Panc1 (cell line): Measurements from ENCODE around the gene SNX13.

ENCODE experiments used
- SIN3A ChIP-seq: IDR thresholded peaks from 2 replicates; pipeline ENCODE4 v1.6.1; 2012; ENCODE audit warnings: low read depth, mild to moderate bottlenecking, low read length, moderate library complexity, borderline replicate concordance; ENCODE audit not compliant: insufficient read depth
- TF ChIP-seq, protein P1 (sequence below): fragments of 450-650 bp; IDR thresholded peaks from 2 replicates; pipeline ENCODE4 v1.5.1; 2017; ENCODE audit warnings: mild to moderate bottlenecking

DNA sequence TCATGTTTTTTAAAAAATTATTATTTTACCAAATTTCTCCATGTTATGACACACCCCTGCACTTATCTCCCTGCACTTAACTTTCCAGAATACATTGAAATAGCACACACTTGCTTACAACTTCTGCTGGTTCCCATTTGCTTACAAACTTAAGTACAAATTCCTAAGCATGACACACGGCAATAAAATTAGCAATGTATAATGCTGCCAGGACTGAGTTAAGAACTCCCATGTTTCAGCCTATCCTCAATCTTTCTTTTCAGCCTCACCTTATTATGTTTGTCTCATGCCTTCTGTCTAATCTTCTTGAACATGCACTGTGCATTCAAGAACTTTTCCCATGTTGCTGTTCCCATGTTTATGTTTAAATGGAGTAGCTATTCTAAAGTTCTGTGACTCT, 46.6 kb upstream of the SNX13 start:
- TF ChIP-seq, protein P1, sequence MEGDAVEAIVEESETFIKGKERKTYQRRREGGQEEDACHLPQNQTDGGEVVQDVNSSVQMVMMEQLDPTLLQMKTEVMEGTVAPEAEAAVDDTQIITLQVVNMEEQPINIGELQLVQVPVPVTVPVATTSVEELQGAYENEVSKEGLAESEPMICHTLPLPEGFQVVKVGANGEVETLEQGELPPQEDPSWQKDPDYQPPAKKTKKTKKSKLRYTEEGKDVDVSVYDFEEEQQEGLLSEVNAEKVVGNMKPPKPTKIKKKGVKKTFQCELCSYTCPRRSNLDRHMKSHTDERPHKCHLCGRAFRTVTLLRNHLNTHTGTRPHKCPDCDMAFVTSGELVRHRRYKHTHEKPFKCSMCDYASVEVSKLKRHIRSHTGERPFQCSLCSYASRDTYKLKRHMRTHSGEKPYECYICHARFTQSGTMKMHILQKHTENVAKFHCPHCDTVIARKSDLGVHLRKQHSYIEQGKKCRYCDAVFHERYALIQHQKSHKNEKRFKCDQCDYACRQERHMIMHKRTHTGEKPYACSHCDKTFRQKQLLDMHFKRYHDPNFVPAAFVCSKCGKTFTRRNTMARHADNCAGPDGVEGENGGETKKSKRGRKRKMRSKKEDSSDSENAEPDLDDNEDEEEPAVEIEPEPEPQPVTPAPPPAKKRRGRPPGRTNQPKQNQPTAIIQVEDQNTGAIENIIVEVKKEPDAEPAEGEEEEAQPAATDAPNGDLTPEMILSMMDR, result no peak
- TF ChIP-seq SIN3A, result no peak
